ENCODE data around the gene R3HCC1L.
"Not testable (repeated sequence)": the region's sequence is repeated elsewhere in the genome, so short reads cannot be mapped to it uniquely, and the experiment has no call there.

Gene R3HCC1L

GRCh38 chr10:98217801-98218200 is 83.3 kb downstream of the R3HCC1L start:
- peaks cover 0 to 58% (median 4%) of the 10 kb centered on the region in 11 experiments; a peak in 11 of 22 replicates for H4K20me1 ChIP-seq
- peaks cover 0 to 14% (median 0%) of the 10 kb centered on the region in 10 experiments; a peak in 8 of 20 replicates for H3K4me1 ChIP-seq
- no peak overlapping the region for H3K9ac ChIP-seq
- peaks cover 31 to 43% (median 37%) of the 10 kb centered on the region in 11 experiments for H3K9me3 ChIP-seq (replicated peaks in 1 of 11)
- H3K27ac ChIP-seq = no peak overlapping the region
- no peak overlapping the region for H3K4me3 ChIP-seq
- H3K4me2 ChIP-seq = peak overlapping the region in 1 of 11 experiments; percentile 46; a peak in 3 of 22 replicates
- no peaks in the 10 kb centered on the region for H3K27me3 ChIP-seq
- TF ChIP-seq Cebpa-rat (IDR thresholded peaks at IDR 0.05) = no peak
- H3K36me3 ChIP-seq = peaks cover 33 to 62% (median 37%) of the 10 kb centered on the region in 11 experiments; a peak in 21 of 22 replicates

GRCh38 chr10:98223874-98224273 is 89.4 kb downstream of the R3HCC1L start:
- Histone ChIP-seq H3K27ac (no peak overlapping the region), H3K4me3 (no peak overlapping the region), H3K4me1 (peaks cover 0 to 12% (median 2%) of the 10 kb centered on the region in 10 experiments; a peak in 3 of 20 replicates), H4K20me1 (peaks cover 5 to 35% (median 10%) of the 10 kb centered on the region in 11 experiments; a peak in 16 of 22 replicates), H3K9me3 (replicated peaks in 1 of 11) (peaks cover 34 to 49% (median 41%) of the 10 kb centered on the region in 11 experiments), H3K9ac (no peak overlapping the region), H3K36me3 (peaks cover 27 to 56% (median 40%) of the 10 kb centered on the region in 11 experiments), H3K27me3 (no peaks in the 10 kb centered on the region), H3K4me2 (no peak overlapping the region)
- no peak for TF ChIP-seq Cebpa-rat (IDR thresholded peaks at IDR 0.05)

GRCh38 chr10:98224509-98224908 is 90.1 kb downstream of the R3HCC1L start:
- peaks cover 27 to 43% (median 35%) of the 10 kb centered on the region in 11 experiments for H3K9me3 ChIP-seq (replicated peaks in 1 of 11)
- no peak overlapping the region for H3K4me2 ChIP-seq
- no peak for TF ChIP-seq Cebpa-rat (IDR thresholded peaks at IDR 0.05)
- peaks cover 20 to 50% (median 34%) of the 10 kb centered on the region in 11 experiments for H3K36me3 ChIP-seq
- no peak overlapping the region for H3K4me3 ChIP-seq
- no peaks in the 10 kb centered on the region for H3K27me3 ChIP-seq
- H3K27ac ChIP-seq = no peak overlapping the region
- H4K20me1 ChIP-seq = peaks cover 5 to 33% (median 10%) of the 10 kb centered on the region in 11 experiments; a peak in 16 of 22 replicates
- no peak overlapping the region for H3K9ac ChIP-seq
- peaks cover 0 to 12% (median 2%) of the 10 kb centered on the region in 10 experiments; a peak in 3 of 20 replicates for H3K4me1 ChIP-seq

GRCh38 chr10:98224996-98225395 is 90.5 kb downstream of the R3HCC1L start:
- H3K27ac ChIP-seq = no peak overlapping the region
- H3K4me3 ChIP-seq = no peak overlapping the region
- H3K4me2 ChIP-seq = no peak overlapping the region
- H3K9me3 ChIP-seq (replicated peaks in 1 of 11) = peaks cover 22 to 38% (median 30%) of the 10 kb centered on the region in 11 experiments
- TF ChIP-seq Cebpa-rat (IDR thresholded peaks at IDR 0.05) = no peak
- H3K9ac ChIP-seq = no peak overlapping the region
- H3K27me3 ChIP-seq = no peaks in the 10 kb centered on the region
- peaks cover 0 to 12% (median 2%) of the 10 kb centered on the region in 10 experiments; a peak in 3 of 20 replicates for H3K4me1 ChIP-seq
- H3K36me3 ChIP-seq = peaks cover 15 to 45% (median 29%) of the 10 kb centered on the region in 11 experiments
- H4K20me1 ChIP-seq = peaks cover 5 to 33% (median 10%) of the 10 kb centered on the region in 11 experiments; a peak in 16 of 22 replicates

GRCh38 chr10:98226508-98227144 is 92.2 kb downstream of the R3HCC1L start:
- H3K27ac ChIP-seq = no peak overlapping the region
- no peak for TF ChIP-seq Cebpa-rat (IDR thresholded peaks at IDR 0.05)
- H3K4me2 ChIP-seq = no peak overlapping the region
- peaks cover 20 to 53% (median 39%) of the 10 kb centered on the region in 11 experiments for H3K36me3 ChIP-seq
- peak overlapping the region in 1 of 10 experiments; percentile 34; a peak in 2 of 20 replicates for H3K4me3 ChIP-seq
- peaks cover 5 to 45% (median 11%) of the 10 kb centered on the region in 11 experiments; a peak in 16 of 22 replicates for H4K20me1 ChIP-seq
- H3K4me1 ChIP-seq = peaks cover 0 to 12% (median 2%) of the 10 kb centered on the region in 10 experiments; a peak in 3 of 20 replicates
- H3K9ac ChIP-seq = no peak overlapping the region
- H3K27me3 ChIP-seq = no peaks in the 10 kb centered on the region
- H3K9me3 ChIP-seq (replicated peaks in 1 of 11) = peaks cover 19 to 34% (median 27%) of the 10 kb centered on the region in 11 experiments

GRCh38 chr10:98227713-98228112 is 93.3 kb downstream of the R3HCC1L start:
- not testable (repeated sequence) for H3K27ac ChIP-seq, H3K9ac ChIP-seq, H3K27me3 ChIP-seq, H3K4me2 ChIP-seq, H3K4me3 ChIP-seq
- H3K4me1 ChIP-seq = peaks cover 0 to 12% (median 2%) of the 10 kb centered on the region in 10 experiments; a peak in 3 of 20 replicates
- peaks cover 5 to 51% (median 11%) of the 10 kb centered on the region in 11 experiments; a peak in 16 of 22 replicates for H4K20me1 ChIP-seq
- peaks cover 26 to 64% (median 46%) of the 10 kb centered on the region in 11 experiments for H3K36me3 ChIP-seq
- peaks cover 19 to 34% (median 27%) of the 10 kb centered on the region in 11 experiments for H3K9me3 ChIP-seq (replicated peaks in 1 of 11)

GRCh38 chr10:98228266-98228665 is 93.8 kb downstream of the R3HCC1L start:
- H3K9me3 ChIP-seq (replicated peaks in 1 of 11) = peaks cover 19 to 34% (median 27%) of the 10 kb centered on the region in 11 experiments
- H3K4me2 ChIP-seq, H3K27me3 ChIP-seq, H3K9ac ChIP-seq, H3K27ac ChIP-seq, H3K4me3 ChIP-seq: not testable (repeated sequence)
- peaks cover 5 to 50% (median 11%) of the 10 kb centered on the region in 11 experiments; a peak in 16 of 22 replicates for H4K20me1 ChIP-seq
- H3K36me3 ChIP-seq = peaks cover 27 to 67% (median 48%) of the 10 kb centered on the region in 11 experiments
- H3K4me1 ChIP-seq = peaks cover 0 to 12% (median 2%) of the 10 kb centered on the region in 10 experiments; a peak in 3 of 20 replicates

GRCh38 chr10:98231417-98231816 is 97.0 kb downstream of the R3HCC1L start:
- TF ChIP-seq Cebpa-rat (IDR thresholded peaks at IDR 0.05) = no peak
- no peaks in the 10 kb centered on the region for H3K4me1 ChIP-seq
- H3K9ac ChIP-seq = no peak overlapping the region

GRCh38 chr10:98235846-98236245 is 101.4 kb downstream of the R3HCC1L start:
- no peak overlapping the region for H3K4me3 ChIP-seq
- H3K9ac ChIP-seq = no peak overlapping the region
- H3K9me3 ChIP-seq (replicated peaks in 1 of 11) = no peaks in the 10 kb centered on the region
- H4K20me1 ChIP-seq = peaks cover 0 to 39% (median 0%) of the 10 kb centered on the region in 11 experiments; a peak in 9 of 22 replicates
- TF ChIP-seq Cebpa-rat (IDR thresholded peaks at IDR 0.05) = no peak
- H3K36me3 ChIP-seq = peaks cover 80 to 100% (median 93%) of the 10 kb centered on the region in 11 experiments
- H3K4me1 ChIP-seq = peaks cover 0 to 8% (median 0%) of the 10 kb centered on the region in 10 experiments; a peak in 1 of 20 replicates
- H3K27ac ChIP-seq = no peak overlapping the region
- H3K4me2 ChIP-seq = no peak overlapping the region
- no peaks in the 10 kb centered on the region for H3K27me3 ChIP-seq

More at GRCh38 chr10:98231417-98231816, 97.0 kb downstream of the R3HCC1L start:
- H4K20me1 ChIP-seq = peaks cover 0 to 30% (median 0%) of the 10 kb centered on the region in 11 experiments; a peak in 9 of 22 replicates
- peaks cover 9 to 18% (median 15%) of the 10 kb centered on the region in 11 experiments for H3K9me3 ChIP-seq (replicated peaks in 1 of 11)
- no peak overlapping the region for H3K4me3 ChIP-seq
- H3K27ac ChIP-seq = no peak overlapping the region
- no peak overlapping the region for H3K4me2 ChIP-seq
- H3K36me3 ChIP-seq = peaks cover 50 to 68% (median 62%) of the 10 kb centered on the region in 11 experiments
- no peaks in the 10 kb centered on the region for H3K27me3 ChIP-seq

All from BLaER1 treated with 17β-estradiol and CSF1 and Interleukin-3, amounts not matched to agents 10 nM and 100 nM (cell line).